Calu3 (cell line): Measurements from ENCODE around the gene TBC1D14. TPM values are rescaled to one million over a fixed set of nuclear protein-coding genes. Genes with fewer than 3 reads are reported as not detected.

Experiments used
- BruUV-seq: library from RNA; stranded (reverse); fragments of 400-500 nt; replicated peaks from 2 replicates; lab custom pipeline; 2021; lab: Mats Ljungman, UMichigan
- CTCF ChIA-PET: fragments of 300-600 bp; sonication (Branson Sonifier 250); formaldehyde crosslinking; loops from one replicate; lab custom pipeline; 2022; ENCODE audit warnings: antibody characterized with exemption; lab: Charles Lee
- DNase-seq: peaks from one replicate; pipeline ENCODE4 v3.0.0; 2022
- H3K27ac Mint-ChIP-seq: one replicate; pipeline ENCODE4 v1.8.0; 2022; ENCODE audit warnings: mixed read lengths; ENCODE audit not compliant: unreplicated experiment
- H3K27me3 Mint-ChIP-seq: one replicate; pipeline ENCODE4 v1.8.0; 2022; ENCODE audit warnings: mixed read lengths; ENCODE audit not compliant: unreplicated experiment
- H3K36me3 Mint-ChIP-seq: one replicate; pipeline ENCODE4 v1.8.0; 2022; ENCODE audit warnings: mild to moderate bottlenecking, moderate library complexity, mixed read lengths; ENCODE audit not compliant: insufficient read depth, unreplicated experiment
- H3K4me1 Mint-ChIP-seq: one replicate; pipeline ENCODE4 v1.8.0; 2022; ENCODE audit warnings: mild to moderate bottlenecking, low read depth, mixed read lengths; ENCODE audit not compliant: unreplicated experiment
- H3K4me3 Mint-ChIP-seq: one replicate; pipeline ENCODE4 v1.8.0; 2022; ENCODE audit warnings: mild to moderate bottlenecking, low read depth, moderate library complexity, mixed read lengths; ENCODE audit not compliant: unreplicated experiment
- H3K9me3 Mint-ChIP-seq: one replicate; pipeline ENCODE4 v1.8.0; 2022; ENCODE audit warnings: low read depth, mixed read lengths; ENCODE audit not compliant: unreplicated experiment
- CTCF ChIP-seq: fragments of 200-600 bp; IDR thresholded peaks from one replicate; pipeline ENCODE4 v1.8.0; 2022; ENCODE audit warnings: antibody characterized with exemption; ENCODE audit not compliant: unreplicated experiment
- intact Hi-C: fragments of 100-400 bp; cut with micrococcal nuclease; formaldehyde crosslinking; loops from one replicate; pipeline ENCODE4 v1.10.0; 2022; ENCODE audit not compliant: unreplicated experiment
- total RNA-seq: library from RNA; stranded (reverse); gene quantifications from 2 replicates; pipeline ENCODE4 v1.2.3, GENCODE V29; 2022

Gene TBC1D14
- total RNA-seq, 1 experiment from 2014 or later, result 26.4 TPM

GRCh38 chr4:6959261-6959660 is 49.6 kb downstream of the TBC1D14 start:
- TF ChIP-seq CTCF, result no peak
- no peaks in the 10 kb centered on the region for H3K27me3 Mint-ChIP-seq
- no peak for DNase-seq
- H3K36me3 Mint-ChIP-seq, result no peaks in the 10 kb centered on the region
- H3K4me3 Mint-ChIP-seq, result no peak overlapping the region
- no TSS peak for BruUV-seq
- intact Hi-C loops, result no loop called here
- no peaks in the 10 kb centered on the region for H3K9me3 Mint-ChIP-seq
- peaks cover 20% of the 10 kb centered on the region for H3K4me1 Mint-ChIP-seq
- CTCF ChIA-PET, result no interaction called here
- H3K27ac Mint-ChIP-seq, result no peak overlapping the region

- Mint-ChIP-seq H3K36me3 (no peaks in the 10 kb centered on the region), H3K27me3 (no peaks in the 10 kb centered on the region), H3K27ac (no peak overlapping the region), H3K9me3 (no peaks in the 10 kb centered on the region), H3K4me3 (no peak overlapping the region), H3K4me1 (peaks cover 12% of the 10 kb centered on the region)
- no peak for TF ChIP-seq CTCF
- CTCF ChIA-PET, result interaction anchor here (0.6 kb wide), 1 partner anchor 14 kb away, joined by 5 read pairs; no protein-coding TSS in a partner anchor
- no peak for DNase-seq
- intact Hi-C loops, result no loop called here
- no TSS peak for BruUV-seq
These were observed 50.5 kb downstream of the TBC1D14 start for GRCh38 chr4:6960154-6960553.

GRCh38 chr4:6960628-6961412 is 51.2 kb downstream of the TBC1D14 start:
- no peak for DNase-seq
- H3K27me3 Mint-ChIP-seq, result no peaks in the 10 kb centered on the region
- peaks cover 8% of the 10 kb centered on the region for H3K4me1 Mint-ChIP-seq
- no peaks in the 10 kb centered on the region for H3K9me3 Mint-ChIP-seq
- no TSS peak for BruUV-seq
- CTCF ChIA-PET, result no interaction called here
- intact Hi-C loops, result no loop called here
- no peak for TF ChIP-seq CTCF
- no peaks in the 10 kb centered on the region for H3K36me3 Mint-ChIP-seq
- no peak overlapping the region for H3K4me3 Mint-ChIP-seq
- no peak overlapping the region for H3K27ac Mint-ChIP-seq

GRCh38 chr4:6961496-6962210 is 52.0 kb downstream of the TBC1D14 start:
- H3K9me3 Mint-ChIP-seq, result no peaks in the 10 kb centered on the region
- H3K4me1 Mint-ChIP-seq, result peaks cover 8% of the 10 kb centered on the region
- intact Hi-C loops, result no loop called here
- BruUV-seq, result no TSS peak
- no peak for DNase-seq
- H3K27me3 Mint-ChIP-seq, result no peaks in the 10 kb centered on the region
- CTCF ChIA-PET, result no interaction called here
- H3K4me3 Mint-ChIP-seq, result no peak overlapping the region
- H3K27ac Mint-ChIP-seq, result no peak overlapping the region
- no peaks in the 10 kb centered on the region for H3K36me3 Mint-ChIP-seq
- TF ChIP-seq CTCF, result no peak
